ENCODE measurements around the gene HHATL.

HHATL gene

GRCh38 chr3:42662813-42663535, 39.6 kb downstream of the HHATL start:
- ATAC-seq: no peak

DNA sequence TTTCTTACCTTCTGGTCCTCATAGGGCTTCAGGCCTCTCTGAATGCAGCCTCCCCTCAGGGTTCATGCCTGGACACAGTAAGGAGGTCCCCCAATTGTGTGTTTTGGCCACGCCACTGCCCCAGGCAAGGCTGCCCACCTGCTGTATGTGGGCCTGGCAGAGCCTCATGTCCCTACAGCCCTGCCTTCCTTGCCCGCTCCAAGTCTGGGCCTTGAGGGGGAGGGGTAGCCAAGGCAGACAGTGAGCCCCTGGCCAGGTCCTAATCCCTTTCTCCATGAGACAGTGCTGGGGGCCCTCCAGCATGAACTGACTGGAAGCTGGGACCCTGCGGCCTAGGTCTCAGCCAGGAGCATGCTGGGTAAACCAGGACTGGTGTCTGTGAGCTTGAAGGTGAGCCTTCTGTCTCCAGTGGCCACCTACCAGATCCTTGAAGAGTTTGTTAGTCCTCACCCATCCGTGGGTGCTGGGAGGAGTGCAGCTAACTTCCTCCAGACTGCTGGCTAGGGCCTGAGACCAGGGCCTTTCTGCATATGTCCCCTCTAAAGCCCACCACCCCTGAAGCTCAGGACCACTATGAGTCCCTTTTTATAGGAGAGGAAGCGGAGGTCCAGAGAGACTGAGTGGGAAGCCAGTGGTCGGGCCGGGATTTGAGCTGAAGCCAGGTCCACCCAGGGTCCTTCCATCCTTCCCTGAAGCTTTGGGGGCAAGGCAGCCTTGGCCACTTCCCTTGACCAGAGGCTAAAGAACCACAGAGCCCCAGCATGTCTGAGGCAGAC, 40.4 kb downstream of the HHATL start:
- no peak for ATAC-seq

DNA sequence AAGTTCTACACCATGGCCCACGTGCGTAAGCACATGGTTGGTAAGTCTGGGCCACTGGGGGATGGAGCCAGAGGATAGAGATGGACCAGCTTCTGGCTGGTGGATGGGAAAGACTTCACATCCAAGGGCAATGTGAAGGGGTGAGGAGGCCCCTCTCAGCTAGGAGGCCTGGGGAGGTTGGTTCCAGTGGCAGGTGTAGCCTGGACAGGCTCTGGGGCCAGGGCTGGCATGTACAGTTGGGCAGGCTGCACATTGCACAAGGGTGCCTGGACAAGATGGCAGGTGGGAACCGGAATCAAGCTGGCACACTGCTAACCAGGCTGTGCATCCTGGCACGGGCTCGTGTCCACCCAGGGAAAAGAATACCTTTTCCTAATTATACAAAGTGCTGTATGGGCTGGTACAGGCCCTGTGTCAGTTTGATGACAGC, 41.0 kb downstream of the HHATL start:
- ATAC-seq: no peak

DNA sequence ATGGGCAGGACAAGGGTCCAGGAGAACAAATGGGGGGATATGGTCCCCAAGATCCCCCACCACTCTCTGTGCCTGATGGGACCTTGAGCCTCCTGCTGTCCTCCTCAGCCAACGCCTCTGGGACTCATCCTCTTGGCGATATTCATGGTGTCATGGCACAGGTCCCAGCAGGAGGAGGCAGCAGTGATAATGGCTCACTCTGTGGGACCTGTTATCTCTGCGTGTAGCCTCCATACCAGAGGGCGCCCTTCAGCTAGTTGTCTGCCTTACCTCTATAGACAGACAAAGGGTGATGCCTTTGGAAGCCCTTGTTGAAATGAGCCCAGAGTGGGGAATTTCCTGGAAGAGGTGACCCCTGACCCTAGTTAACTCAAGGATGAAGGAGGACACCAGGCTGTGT, 41.7 kb downstream of the HHATL start:
- no peak for ATAC-seq

DNA sequence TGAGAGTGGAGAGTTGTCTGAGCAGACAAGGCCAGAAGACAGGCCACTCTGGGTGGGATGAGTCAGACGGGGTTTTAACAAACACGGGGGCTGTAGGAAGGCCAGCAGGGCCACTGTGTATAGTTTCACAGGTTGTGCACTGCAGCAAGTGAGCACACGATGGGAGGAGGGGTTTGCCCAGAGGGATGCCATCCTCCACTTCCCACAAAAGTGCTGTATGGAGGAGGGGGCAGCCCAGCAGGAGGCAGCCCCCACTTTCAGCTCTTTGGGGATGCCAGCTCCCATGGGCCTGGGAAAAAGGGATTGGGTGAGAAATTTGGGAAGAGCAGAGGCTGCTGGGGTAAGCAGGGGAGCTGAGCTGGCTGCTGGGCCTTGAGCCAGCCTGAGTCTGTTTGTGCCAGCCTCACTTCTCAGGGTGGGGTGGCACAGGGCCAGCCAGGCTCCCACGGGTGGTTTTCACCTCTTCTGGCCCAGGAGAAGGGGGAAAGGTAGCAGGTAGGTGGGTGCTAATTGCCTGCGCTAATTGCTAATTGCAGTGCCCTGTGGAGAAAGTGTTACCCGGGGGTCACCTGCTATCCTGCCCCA, 42.4 kb downstream of the HHATL start:
- ATAC-seq: no peak

GRCh38 chr3:42659451-42660130, 43.0 kb downstream of the HHATL start:
- no peak for ATAC-seq

- ATAC-seq: no peak
These were observed 43.7 kb downstream of the HHATL start for GRCh38 chr3:42658771-42659390.

- no peak for ATAC-seq
These were observed 44.4 kb downstream of the HHATL start for GRCh38 chr3:42658091-42658770.

DNA sequence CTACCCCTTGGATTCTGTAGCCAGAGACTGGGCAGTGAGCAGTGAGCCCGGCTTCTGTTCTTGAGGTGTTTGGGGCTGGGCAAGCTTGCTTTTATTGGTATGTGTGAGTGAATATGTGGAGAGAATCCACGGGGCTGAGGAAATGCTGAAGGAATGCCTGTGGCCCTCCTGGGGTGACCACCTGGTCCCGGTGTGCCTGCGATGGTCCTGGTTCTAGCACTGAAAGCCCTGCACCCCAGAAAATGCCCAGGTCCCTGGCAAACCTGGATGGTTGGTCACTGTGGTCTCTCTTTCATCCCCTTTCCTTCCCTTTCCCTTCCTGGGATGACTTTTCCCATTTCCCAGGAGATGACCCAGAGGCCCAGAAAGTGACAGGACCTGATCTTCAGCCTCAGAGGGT, 44.9 kb downstream of the HHATL start:
- no peak for ATAC-seq

DNA sequence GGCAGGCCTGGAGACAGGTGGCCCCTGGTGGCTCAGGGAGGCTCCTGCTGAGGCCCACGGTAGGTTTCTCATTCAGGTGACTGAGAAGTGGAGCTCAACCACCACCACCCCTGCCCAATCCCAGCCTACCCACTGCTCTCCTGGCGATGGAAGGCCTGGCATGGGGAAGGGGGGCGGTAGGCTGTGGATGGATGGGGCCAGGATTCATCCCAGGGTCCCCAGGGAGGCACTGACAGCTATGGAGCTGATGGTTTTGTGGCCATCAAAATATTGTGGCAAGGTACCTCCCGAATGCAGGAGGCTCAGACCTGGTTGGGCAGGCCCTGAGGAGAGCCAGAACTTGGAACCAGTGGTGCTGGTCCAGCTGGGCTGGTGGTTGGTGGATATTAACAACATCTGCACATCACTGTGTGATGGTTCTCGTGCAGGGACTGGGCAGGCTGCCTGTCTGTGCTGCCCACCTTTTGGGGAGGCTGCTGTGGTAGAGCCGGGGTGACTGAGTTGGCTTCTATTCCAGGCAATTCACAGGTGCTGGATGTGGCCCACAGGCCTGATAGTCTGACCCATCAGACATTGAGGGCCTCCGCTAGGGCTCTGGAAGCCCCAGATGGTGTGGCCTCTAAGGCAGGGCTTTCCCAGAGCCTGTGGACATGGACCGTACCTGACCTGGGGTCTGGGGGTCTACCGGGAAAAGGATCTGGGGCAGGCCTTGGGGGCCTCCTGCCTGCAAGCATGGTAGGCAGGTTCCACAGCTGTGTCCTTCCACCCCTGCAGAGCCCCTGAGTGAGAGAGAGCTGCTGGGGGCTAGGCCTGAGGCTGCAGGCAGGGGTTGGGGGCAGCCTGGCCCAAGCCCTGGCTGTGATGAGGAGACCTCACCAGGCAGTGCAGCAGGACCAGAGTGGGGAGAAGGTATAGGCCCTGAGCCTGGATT, 45.7 kb downstream of the HHATL start:
- no peak for ATAC-seq

DNA sequence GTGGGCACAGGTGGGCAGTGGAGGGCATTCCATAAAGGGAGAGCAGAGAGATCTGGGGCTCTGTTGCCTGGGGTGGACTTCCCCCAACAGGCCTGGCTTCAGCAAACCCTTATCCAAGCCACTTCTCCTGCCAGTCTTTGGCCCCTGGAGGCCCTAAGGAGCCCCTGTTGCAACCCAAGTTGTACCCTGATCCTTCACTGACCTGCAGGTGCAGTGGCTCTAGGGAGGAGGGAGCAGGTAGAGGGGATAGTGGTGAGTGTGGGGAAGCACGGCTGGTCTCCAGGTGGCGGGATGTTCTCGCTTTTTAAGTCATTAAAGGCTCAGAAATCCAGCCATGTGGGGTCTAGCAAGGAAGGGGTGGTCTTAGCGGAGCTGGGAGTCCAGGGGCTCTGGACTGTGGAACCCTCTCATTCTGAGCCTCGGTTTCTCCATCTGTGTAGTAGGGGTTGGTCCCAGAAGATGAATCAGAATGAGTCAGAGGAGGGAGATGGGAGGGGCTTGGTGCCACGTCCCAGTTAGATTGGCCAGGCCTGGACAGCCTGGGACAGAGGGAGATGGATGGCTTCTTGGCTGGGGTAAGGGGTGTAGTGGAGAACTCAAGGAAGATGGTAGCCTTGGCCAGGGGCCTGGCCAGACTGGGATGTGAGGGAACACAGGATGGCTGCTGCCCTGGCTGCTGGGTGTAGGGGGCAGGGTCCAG, 46.5 kb downstream of the HHATL start:
- ATAC-seq: no peak

DNA sequence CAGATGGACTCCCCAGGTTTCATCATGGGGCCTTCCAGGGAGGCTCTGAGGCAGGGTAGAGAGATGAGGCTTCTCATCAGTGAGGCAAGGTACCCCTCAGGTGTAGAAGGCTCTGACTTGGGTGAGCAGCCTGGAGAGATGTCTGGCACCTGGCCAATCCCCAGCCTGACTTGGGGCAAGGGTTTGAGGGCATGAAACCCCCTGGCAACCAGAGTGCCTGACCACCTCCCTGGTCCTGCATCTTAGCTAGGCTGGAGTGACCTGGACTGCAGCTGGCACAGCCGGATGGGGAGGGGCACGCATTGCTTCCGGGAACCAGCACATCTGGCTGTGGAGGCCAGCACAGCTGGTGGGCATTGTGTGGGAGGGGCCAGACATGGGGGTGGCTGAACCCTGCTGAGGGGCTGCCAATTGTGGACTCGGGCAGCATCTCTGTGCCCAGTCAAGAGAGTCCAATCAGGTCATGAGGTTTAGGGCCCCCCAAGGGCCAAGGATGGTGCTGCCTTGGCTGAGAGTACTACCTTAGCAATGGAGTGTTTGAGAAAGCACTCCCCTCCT, 47.2 kb downstream of the HHATL start:
- no peak for ATAC-seq

DNA sequence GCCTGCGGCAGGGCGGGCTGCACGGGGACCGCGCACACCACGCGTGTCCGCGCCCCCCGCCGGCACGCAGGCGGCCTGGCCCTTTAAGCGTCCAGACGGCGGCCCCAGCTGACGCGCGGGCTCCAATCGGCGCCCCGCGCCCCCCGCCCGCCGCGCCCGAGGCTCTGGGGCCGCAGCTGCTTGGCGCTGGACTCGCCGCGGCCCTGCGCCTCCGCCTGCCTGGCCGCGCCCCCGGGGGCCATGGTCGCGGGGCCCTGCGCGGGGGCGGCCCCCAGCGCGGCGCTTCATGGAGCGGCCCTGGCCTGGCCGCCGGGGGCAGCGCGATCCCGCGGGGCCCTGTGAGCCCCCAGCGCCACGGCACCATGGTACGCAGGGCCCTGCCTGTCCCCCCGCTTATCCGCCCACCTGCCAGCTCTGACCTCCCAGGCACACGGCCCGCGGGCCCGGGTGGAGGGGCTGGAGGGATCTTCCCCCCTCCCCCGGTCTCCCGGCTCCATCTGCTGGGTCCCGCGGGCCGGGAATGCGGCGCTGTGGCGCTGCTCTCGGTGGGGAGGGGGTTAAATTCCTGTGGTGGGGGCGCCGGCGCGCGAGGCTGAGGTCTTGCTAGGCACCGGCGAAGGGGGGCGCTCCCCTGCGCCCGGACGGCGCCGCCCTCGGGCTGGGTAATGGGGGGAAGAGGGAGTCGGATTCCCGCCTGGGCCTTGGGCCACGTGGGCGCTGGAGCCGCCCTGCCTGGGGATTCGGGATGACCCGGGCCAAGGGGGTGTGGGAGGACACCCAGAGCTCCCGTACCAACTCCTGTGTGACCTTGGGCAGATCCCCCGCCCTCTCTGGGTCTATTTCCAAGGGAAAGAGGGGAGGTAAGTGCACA, 48.0 kb downstream of the HHATL start:
- peak; percentile 44 to 52 for ATAC-seq

DNA sequence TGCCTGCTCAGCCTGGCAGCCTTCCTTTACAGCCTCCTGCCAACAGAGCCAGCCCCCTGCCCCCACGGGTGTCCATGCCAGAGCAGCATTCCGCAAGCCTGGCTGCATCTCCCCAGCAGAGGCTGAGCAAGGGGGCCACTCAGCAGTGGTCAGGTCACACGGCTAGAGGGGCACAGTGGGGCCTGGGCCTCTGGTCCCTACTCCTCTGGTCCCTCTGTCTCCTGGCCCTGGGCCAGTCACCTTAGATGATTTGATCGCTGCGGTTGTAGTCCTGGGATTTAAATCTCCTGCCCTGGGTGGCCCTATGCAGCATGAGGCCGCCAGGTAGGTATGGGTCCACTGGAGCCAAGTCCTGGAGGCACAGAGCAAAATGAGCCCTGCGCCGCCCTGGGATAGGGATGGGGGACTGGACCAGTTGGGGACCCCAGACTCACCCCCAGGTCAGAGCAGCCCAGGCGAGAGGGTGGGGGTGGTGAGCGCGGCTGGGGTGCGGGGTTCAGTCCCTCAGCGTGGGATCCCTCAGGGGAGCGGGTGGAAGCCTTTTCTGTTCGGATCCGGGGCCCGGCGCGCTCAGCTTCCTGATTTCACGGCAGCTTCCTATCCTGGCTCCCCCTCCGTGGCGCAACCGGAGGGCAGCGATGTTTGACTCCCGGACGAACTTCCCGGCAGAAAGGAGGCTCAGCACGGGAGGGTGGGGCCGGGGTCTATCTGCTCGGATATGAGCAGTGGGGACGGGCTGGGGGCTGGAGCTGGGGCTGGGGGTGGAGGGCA, 48.9 kb downstream of the HHATL start, which contains the start of gene ZBTB47:
ZBTB47 (plus strand) TSS at position 138 of the 771 bp plus-strand sequence. CDS start 4,659 bp downstream, outside the sequence.
- ATAC-seq: no peak

- ATAC-seq: no peak
These were observed 49.4 kb downstream of the HHATL start for GRCh38 chr3:42653303-42653559.

DNA sequence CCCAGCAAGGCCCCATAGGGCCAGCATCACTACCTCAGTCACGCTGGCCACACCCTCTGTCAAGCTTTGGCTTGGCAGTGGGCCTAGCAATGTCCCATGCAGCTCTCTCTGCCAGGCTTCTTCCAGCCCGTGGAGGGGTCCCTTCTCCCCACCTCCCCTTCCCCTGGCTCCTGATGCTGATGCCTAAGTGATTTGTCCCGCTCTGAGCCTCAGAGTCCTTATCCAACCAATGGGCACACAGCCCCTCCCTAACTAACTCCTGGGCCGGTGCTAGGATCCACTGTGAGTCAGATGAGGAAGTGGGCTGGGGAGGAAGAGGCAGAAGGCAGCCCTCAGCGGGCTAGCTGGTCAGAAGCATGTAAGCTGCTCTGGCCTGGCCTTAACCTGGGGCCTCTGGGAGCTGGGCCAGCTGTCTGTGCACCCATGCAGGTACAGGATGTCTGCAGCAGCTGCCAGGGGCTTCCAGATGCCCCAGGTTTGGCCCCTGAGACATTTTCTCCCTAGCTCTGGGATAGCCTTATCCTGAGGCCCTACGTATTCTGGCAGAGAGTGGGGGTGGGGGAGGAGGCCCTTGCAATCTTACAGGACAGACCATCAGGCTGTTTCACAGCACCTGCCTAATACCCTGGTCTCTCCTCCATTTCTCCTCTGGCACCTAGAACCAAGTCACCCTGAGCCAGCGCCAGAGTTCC, 49.8 kb downstream of the HHATL start:
- no peak for ATAC-seq

DNA sequence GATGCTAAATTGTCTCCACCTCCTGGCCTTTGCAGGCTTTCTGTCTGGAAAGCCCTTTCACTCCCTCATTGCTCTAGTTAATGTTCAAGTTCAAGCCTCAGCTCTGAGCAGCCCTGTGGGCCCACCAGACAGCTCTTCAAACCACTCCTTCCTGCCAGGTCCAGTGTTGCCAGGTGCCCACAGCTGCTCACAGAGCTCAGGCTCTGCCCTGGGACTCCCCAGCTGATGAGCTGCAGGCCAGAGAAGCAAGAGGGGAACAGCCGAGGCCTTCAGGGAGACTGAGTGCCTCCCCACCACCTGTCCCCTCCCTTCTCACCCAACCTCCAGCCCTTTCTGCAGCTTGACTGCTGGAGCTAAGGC, 50.4 kb downstream of the HHATL start:
- ATAC-seq: no peak
